Caco-2 (cell line): ENCODE results near the gene NUDT14. TPM values are rescaled to one million over a fixed set of nuclear protein-coding genes. Genes with fewer than 3 reads are reported as not detected.

Source experiments
- BruUV-seq: library from RNA; stranded (reverse); fragments of 400-500 nt; replicated peaks from 2 replicates; lab custom pipeline; 2021; lab: Mats Ljungman, UMichigan
- CTCF ChIA-PET: fragments of 300-600 bp; sonication (Branson Sonifier 250); formaldehyde crosslinking; loops from one replicate; lab custom pipeline; 2022; ENCODE audit warnings: antibody characterized with exemption; lab: Charles Lee
- POLR2A ChIA-PET: fragments of 300-600 bp; sonication (Branson Sonifier 250); formaldehyde crosslinking; loops from one replicate; lab custom pipeline; 2022; ENCODE audit warnings: antibody characterized with exemption; lab: Charles Lee
- DNase-seq, 2 experiments: peaks; one replicate each; pipeline versions ENCODE4 v3.0.0 to v3.0.0-alpha.2; 2020 to 2022
- H3K27me3 ChIP-seq: replicated peaks from 2 replicates; pipeline ENCODE4 v1.6.0; 2011; ENCODE audit warnings: low read length; ENCODE audit not compliant: control insufficient read depth, insufficient read depth
- H3K36me3 ChIP-seq: 2 replicates; pipeline ENCODE4 v1.5.1; 2011; ENCODE audit warnings: low read length; ENCODE audit not compliant: control insufficient read depth, insufficient read depth
- H3K4me1 ChIP-seq: fragments of 250-450 bp; sonication (Bioruptor Pico); 2 replicates; pipeline ENCODE4 v1.5.1; 2020; ENCODE audit warnings: mild to moderate bottlenecking
- H3K4me3 ChIP-seq: 2 replicates; pipeline ENCODE4 v1.5.1; 2011; ENCODE audit warnings: low read depth, mild to moderate bottlenecking, control low read depth, low read length
- H3K9me3 ChIP-seq: fragments of 250-450 bp; sonication (Bioruptor Pico); 2 replicates; pipeline ENCODE4 v1.5.1; 2020; ENCODE audit warnings: mild to moderate bottlenecking, moderate library complexity
- H3K27ac Mint-ChIP-seq: one replicate; pipeline ENCODE4 v1.8.0; 2022; ENCODE audit warnings: mixed read lengths; ENCODE audit not compliant: unreplicated experiment
- H3K27me3 Mint-ChIP-seq: one replicate; pipeline ENCODE4 v1.8.0; 2022; ENCODE audit warnings: mixed read lengths; ENCODE audit not compliant: insufficient read depth, unreplicated experiment
- H3K36me3 Mint-ChIP-seq: one replicate; pipeline ENCODE4 v1.8.0; 2022; ENCODE audit warnings: mild to moderate bottlenecking, mixed read lengths; ENCODE audit not compliant: insufficient read depth, unreplicated experiment
- H3K4me1 Mint-ChIP-seq: one replicate; pipeline ENCODE4 v1.8.0; 2022; ENCODE audit warnings: low read depth, mixed read lengths; ENCODE audit not compliant: unreplicated experiment
- H3K4me3 Mint-ChIP-seq: one replicate; pipeline ENCODE4 v1.8.0; 2022; ENCODE audit warnings: mild to moderate bottlenecking, moderate library complexity, mixed read lengths; ENCODE audit not compliant: unreplicated experiment
- H3K9me3 Mint-ChIP-seq: one replicate; pipeline ENCODE4 v1.8.0; 2022; ENCODE audit warnings: mixed read lengths; ENCODE audit not compliant: unreplicated experiment
- intact Hi-C: fragments of 100-400 bp; cut with micrococcal nuclease; formaldehyde crosslinking; loops from one replicate; pipeline ENCODE4 v1.10.0; 2022; ENCODE audit not compliant: unreplicated experiment
- total RNA-seq: library from RNA; stranded (reverse); gene quantifications from 2 replicates; pipeline ENCODE4 v1.2.3, GENCODE V29; 2022
- TF ChIP-seq, protein P1 (sequence below), 2 experiments: fragments of 200-600 bp in 1 of 2; IDR thresholded peaks; 1 replicate in 1 of 2; 2 replicates in 1 of 2; pipeline versions ENCODE4 v1.5.1 to v1.8.0; 2011 to 2022; ENCODE audit warnings: antibody characterized with exemption in 1 of 2, control low read depth in 1 of 2, inconsistent platforms in 1 of 2, low read depth in 1 of 2, low read length in 1 of 2, mild to moderate bottlenecking in 1 of 2, moderate library complexity in 1 of 2; ENCODE audit not compliant: insufficient read depth in 1 of 2, severe bottlenecking in 1 of 2, unreplicated experiment in 1 of 2

NUDT14 gene
- total RNA-seq, 1 experiment from 2014 or later = 63.4 TPM

DNA sequence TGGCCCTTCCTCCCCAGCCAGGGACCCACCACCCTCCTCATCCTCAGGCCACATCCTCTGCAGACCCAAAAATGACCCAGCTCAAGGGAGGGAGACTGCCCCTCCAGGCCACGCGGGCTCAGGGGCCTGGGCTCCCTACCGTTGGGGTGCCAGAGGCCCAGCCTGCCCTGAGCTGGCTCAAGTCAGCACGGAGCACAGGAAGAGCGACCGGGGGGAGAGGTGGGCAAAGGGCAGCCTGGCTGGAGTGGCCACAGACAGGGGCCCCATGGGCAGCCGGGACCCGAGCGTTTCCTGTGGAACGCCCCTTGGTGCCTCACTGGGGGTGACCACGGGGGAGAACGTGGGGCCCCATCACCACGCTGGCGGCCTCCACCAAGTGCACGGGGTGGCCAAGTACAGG, 23.2 kb downstream of the NUDT14 start:
- TF ChIP-seq, protein P1, sequence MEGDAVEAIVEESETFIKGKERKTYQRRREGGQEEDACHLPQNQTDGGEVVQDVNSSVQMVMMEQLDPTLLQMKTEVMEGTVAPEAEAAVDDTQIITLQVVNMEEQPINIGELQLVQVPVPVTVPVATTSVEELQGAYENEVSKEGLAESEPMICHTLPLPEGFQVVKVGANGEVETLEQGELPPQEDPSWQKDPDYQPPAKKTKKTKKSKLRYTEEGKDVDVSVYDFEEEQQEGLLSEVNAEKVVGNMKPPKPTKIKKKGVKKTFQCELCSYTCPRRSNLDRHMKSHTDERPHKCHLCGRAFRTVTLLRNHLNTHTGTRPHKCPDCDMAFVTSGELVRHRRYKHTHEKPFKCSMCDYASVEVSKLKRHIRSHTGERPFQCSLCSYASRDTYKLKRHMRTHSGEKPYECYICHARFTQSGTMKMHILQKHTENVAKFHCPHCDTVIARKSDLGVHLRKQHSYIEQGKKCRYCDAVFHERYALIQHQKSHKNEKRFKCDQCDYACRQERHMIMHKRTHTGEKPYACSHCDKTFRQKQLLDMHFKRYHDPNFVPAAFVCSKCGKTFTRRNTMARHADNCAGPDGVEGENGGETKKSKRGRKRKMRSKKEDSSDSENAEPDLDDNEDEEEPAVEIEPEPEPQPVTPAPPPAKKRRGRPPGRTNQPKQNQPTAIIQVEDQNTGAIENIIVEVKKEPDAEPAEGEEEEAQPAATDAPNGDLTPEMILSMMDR (IDR thresholded peaks at IDR 0.05; ENCODE audit: insufficient read depth in 1 of 2, low read depth in 1 of 2, low read length in 1 of 2, severe bottlenecking in 1 of 2, unreplicated experiment in 1 of 2) = no peak
- ChIA-PET CTCF (no interaction called here), POLR2A (no interaction called here)
- no peak for DNase-seq
- no peaks in the 10 kb centered on the region for H3K36me3 ChIP-seq
- Mint-ChIP-seq H3K27me3 (no peaks in the 10 kb centered on the region), H3K4me3 (no peak overlapping the region), H3K36me3 (no peaks in the 10 kb centered on the region), H3K9me3 (no peaks in the 10 kb centered on the region), H3K27ac (no peak overlapping the region), H3K4me1 (no peaks in the 10 kb centered on the region)
- BruUV-seq = no TSS peak
- intact Hi-C loops = no loop called here
- H3K4me1 ChIP-seq = no peaks in the 10 kb centered on the region
- no peaks in the 10 kb centered on the region for H3K9me3 ChIP-seq
- no peak overlapping the region for H3K4me3 ChIP-seq
- H3K27me3 ChIP-seq = no peaks in the 10 kb centered on the region

DNA sequence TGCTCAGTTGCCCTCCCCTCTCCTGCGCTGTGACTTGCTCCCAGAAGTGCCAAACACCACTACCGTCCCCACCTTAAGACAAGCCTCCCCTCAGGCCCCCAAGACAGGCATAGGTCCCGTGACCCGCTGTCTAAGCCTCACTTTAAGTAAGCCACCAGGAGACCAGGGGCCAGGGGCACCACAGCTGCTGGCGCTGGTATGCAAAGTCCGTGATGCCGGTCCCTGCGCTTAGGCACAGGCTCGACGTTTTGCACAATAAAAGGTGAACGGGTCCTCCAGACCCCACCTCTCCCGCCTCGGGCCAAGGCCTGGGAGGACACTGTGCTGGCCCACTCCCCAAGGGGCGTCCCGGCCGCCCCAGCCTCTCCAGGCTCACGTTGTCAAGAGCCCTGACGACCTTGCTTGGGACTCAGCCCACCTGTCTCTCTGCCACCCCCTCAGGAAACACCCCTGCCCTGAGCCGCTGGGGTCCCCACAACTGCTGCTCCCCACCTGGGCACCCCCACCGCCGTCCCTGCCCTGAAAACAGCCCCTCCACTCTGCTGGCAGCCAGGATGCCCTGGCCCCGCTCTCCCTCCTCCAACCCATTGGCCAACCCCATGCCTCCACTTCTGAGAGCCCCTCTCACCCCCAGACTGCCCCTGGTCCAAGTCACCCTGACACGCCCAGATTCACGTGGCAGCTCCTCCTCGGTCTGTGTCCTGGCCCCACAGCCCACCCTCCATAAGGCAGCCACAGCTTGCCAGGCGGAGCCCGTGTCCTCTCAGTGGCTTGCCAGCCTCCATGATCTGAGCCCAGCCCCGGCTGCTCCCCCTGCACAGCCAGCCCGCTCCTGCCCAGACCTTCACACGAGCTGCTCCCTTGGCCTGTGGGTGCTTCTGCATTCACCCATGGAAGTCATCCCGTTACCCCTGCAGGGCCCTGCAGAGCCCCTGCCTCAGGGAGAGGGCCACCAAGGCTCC, 24.4 kb downstream of the NUDT14 start:
- Mint-ChIP-seq H3K4me3 (no peak overlapping the region), H3K27ac (no peak overlapping the region), H3K9me3 (no peaks in the 10 kb centered on the region), H3K36me3 (no peaks in the 10 kb centered on the region), H3K27me3 (no peaks in the 10 kb centered on the region), H3K4me1 (no peaks in the 10 kb centered on the region)
- Histone ChIP-seq H3K4me1 (no peaks in the 10 kb centered on the region), H3K27me3 (no peaks in the 10 kb centered on the region), H3K4me3 (no peak overlapping the region), H3K9me3 (no peaks in the 10 kb centered on the region), H3K36me3 (no peaks in the 10 kb centered on the region)
- TF ChIP-seq, protein P1 (IDR thresholded peaks at IDR 0.05; ENCODE audit: insufficient read depth in 1 of 2, low read depth in 1 of 2, low read length in 1 of 2, severe bottlenecking in 1 of 2, unreplicated experiment in 1 of 2) = no peak
- no peak for DNase-seq
- intact Hi-C loops = no loop called here
- no TSS peak for BruUV-seq
- POLR2A ChIA-PET = no interaction called here
- CTCF ChIA-PET = no interaction called here

DNA sequence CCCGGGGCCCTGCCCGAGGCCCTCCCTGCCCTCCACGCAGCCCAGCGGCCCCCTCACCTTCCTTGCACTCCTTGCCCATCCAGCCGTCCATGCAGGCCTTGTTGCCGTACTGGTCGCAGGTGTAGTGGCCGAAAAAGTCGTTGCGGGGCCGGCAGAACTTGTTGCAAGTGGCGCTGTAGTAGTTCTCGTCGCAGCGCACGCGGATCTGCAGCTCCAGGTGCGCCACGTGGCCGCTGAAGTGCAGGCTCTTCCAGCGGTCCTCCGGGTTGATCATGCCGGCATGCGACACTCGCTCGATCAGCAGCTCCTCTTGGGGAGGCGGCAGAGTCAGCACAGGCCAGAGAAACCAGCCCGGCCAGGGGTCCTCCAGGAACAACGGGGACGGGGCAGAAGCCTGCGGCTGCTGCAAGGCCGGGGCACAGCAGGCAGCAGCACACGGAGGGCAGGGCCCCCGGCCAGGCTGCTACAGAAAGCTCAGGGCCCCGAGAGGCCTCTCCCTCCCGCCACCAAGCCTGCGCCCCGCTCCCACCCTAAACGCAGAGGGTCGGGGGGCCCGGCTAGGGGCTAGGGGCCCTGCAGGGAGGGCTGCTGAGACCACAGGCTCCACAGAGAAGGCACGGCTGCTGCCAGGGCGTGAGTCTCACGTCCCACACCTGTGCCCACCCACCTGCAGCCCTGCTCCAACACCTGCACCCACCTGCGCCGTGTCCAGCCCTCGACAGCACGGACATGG, 25.3 kb downstream of the NUDT14 start:
- Mint-ChIP-seq H3K36me3 (peaks cover 5% of the 10 kb centered on the region), H3K9me3 (no peaks in the 10 kb centered on the region), H3K4me1 (no peaks in the 10 kb centered on the region), H3K27ac (no peak overlapping the region), H3K4me3 (no peak overlapping the region), H3K27me3 (no peaks in the 10 kb centered on the region)
- no peak for DNase-seq
- no peak overlapping the region for H3K4me3 ChIP-seq
- TF ChIP-seq, protein P1 (IDR thresholded peaks at IDR 0.05; ENCODE audit: insufficient read depth in 1 of 2, low read depth in 1 of 2, low read length in 1 of 2, severe bottlenecking in 1 of 2, unreplicated experiment in 1 of 2) = no peak
- H3K4me1 ChIP-seq = no peaks in the 10 kb centered on the region
- no peaks in the 10 kb centered on the region for H3K27me3 ChIP-seq
- H3K9me3 ChIP-seq = no peaks in the 10 kb centered on the region
- no peaks in the 10 kb centered on the region for H3K36me3 ChIP-seq
- ChIA-PET POLR2A (no interaction called here), CTCF (no interaction called here)
- no TSS peak for BruUV-seq
- intact Hi-C loops = no loop called here
